Neural progenitor cell (in vitro differentiated cells): ENCODE data around the gene VWA8. TPM values are rescaled to one million over a fixed set of nuclear protein-coding genes. Genes with fewer than 3 reads are reported as not detected.

ENCODE experiments used
- DNase-seq: peaks from one replicate; pipeline ENCODE4 v3.0.0-alpha.2; 2016; ENCODE audit warnings: low spot score
- H2AFZ ChIP-seq: fragments of 200-600 bp; sonication (generic); replicated peaks from 2 replicates; pipeline ENCODE4 v1.6.1; 2016; ENCODE audit warnings: antibody characterized with exemption
- H3F3A ChIP-seq: fragments of 200-600 bp; sonication (generic); 2 replicates; pipeline ENCODE4 v1.6.1; 2016; ENCODE audit warnings: antibody characterized with exemption, low read depth
- H3K27ac ChIP-seq: fragments of 200-600 bp; sonication (generic); 2 replicates; pipeline ENCODE4 v1.5.1; 2016; ENCODE audit warnings: mild to moderate bottlenecking
- H3K27me3 ChIP-seq: fragments of 200-600 bp; sonication (generic); 2 replicates; pipeline ENCODE4 v1.6.1; 2016; ENCODE audit warnings: mild to moderate bottlenecking, moderate library complexity
- H3K36me3 ChIP-seq: fragments of 200-600 bp; sonication (generic); 2 replicates; pipeline ENCODE4 v1.5.1; 2016
- H3K4me1 ChIP-seq: fragments of 200-600 bp; sonication (generic); 2 replicates; pipeline ENCODE4 v1.6.1; 2016; ENCODE audit warnings: mixed run types
- H3K4me2 ChIP-seq: fragments of 200-600 bp; sonication (generic); 2 replicates; pipeline ENCODE4 v1.6.1; 2016
- H3K4me3 ChIP-seq: fragments of 200-600 bp; sonication (generic); 2 replicates; pipeline ENCODE4 v1.5.1; 2016
- H3K79me2 ChIP-seq: fragments of 200-600 bp; sonication (generic); 2 replicates; pipeline ENCODE4 v1.6.1; 2016; ENCODE audit warnings: low read depth
- H3K9ac ChIP-seq: fragments of 200-600 bp; sonication (generic); 2 replicates; pipeline ENCODE4 v1.6.1; 2016
- H3K9me3 ChIP-seq: fragments of 200-600 bp; sonication (generic); 2 replicates; pipeline ENCODE4 v1.5.1; 2016; ENCODE audit warnings: low read depth
- H4K20me1 ChIP-seq: fragments of 200-600 bp; sonication (generic); 2 replicates; pipeline ENCODE4 v1.6.1; 2016; ENCODE audit warnings: low read depth
- H3K27ac Mint-ChIP-seq: 3 replicates; pipeline ENCODE4 v1.8.0; 2021; ENCODE audit warnings: mixed read lengths
- H3K27me3 Mint-ChIP-seq: 2 replicates; pipeline ENCODE4 v1.8.0; 2022; ENCODE audit warnings: low read depth, mild to moderate bottlenecking, inconsistent platforms, moderate library complexity, mixed read lengths; ENCODE audit not compliant: insufficient read depth
- H3K36me3 Mint-ChIP-seq: 3 replicates; pipeline ENCODE4 v1.8.0; 2021; ENCODE audit warnings: mixed read lengths
- H3K4me1 Mint-ChIP-seq: 3 replicates; pipeline ENCODE4 v1.8.0; 2021; ENCODE audit warnings: mixed read lengths
- H3K4me3 Mint-ChIP-seq: 3 replicates; pipeline ENCODE4 v1.8.0; 2021; ENCODE audit warnings: mild to moderate bottlenecking, moderate library complexity, mixed read lengths
- H3K9me3 Mint-ChIP-seq: 3 replicates; pipeline ENCODE4 v1.8.0; 2020; ENCODE audit warnings: mixed read lengths
- EZH2 ChIP-seq: fragments of 200-600 bp; sonication (generic); IDR thresholded peaks from 2 replicates; pipeline ENCODE4 v1.6.1; 2017; ENCODE audit warnings: antibody characterized with exemption, mild to moderate bottlenecking, moderate library complexity
- EZH2phosphoT487 ChIP-seq: fragments of 200-600 bp; sonication (generic); IDR thresholded peaks from 2 replicates; pipeline ENCODE4 v1.6.1; 2017; ENCODE audit warnings: antibody characterized with exemption
- total RNA-seq: library from RNA; depleted of rRNA; stranded (reverse); fragments of >200 nt; gene quantifications from 2 replicates; pipeline ENCODE4 v1.2.3, GENCODE V29; 2015; ENCODE audit warnings: low replicate concordance
- TF ChIP-seq, protein P1 (sequence below): fragments of 200-600 bp; sonication (generic); IDR thresholded peaks from 2 replicates; pipeline ENCODE4 v1.5.1; 2017; ENCODE audit warnings: antibody characterized with exemption, mild to moderate bottlenecking

VWA8 gene
- total RNA-seq, 1 donor from 2014 or later: 12.6 TPM

DNA sequence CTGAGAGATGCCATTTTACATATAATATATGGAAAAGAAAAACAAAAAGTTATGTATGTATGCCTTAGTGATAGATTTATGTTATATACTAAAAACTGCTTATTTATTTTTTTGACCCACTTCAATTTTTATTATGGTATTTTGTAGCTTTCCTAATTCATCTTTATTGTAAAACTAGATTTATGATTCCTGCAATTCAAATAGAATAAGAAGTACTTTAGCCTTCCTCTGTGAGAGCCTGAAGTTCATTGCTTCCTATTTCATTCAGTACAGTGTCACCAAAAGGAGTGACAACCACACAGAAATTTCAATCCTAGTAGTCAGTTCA lies 345.4 kb downstream of the VWA8 start:
- H3K27ac Mint-ChIP-seq: no peak overlapping the region
- no peak overlapping the region for H3K4me2 ChIP-seq
- peaks cover 21% of the 10 kb centered on the region for H3K4me1 Mint-ChIP-seq

GRCh38 chr13:41614671-41615527 lies 346.0 kb downstream of the VWA8 start:
- peaks cover 19% of the 10 kb centered on the region for H3K36me3 Mint-ChIP-seq
- no peak overlapping the region for H3K9ac ChIP-seq

More for the DNA sequence above, 345.4 kb downstream of the VWA8 start:
- Histone ChIP-seq H4K20me1 (no peaks in the 10 kb centered on the region), H3K9me3 (no peaks in the 10 kb centered on the region), H3K36me3 (no peaks in the 10 kb centered on the region), H3K27ac (no peak overlapping the region), H3K27me3 (no peaks in the 10 kb centered on the region), H3K79me2 (no peaks in the 10 kb centered on the region), H3F3A (no peaks in the 10 kb centered on the region), H2AFZ (no peak overlapping the region), H3K9ac (no peak overlapping the region), H3K4me3 (no peak overlapping the region), H3K4me1 (peaks cover 5% of the 10 kb centered on the region)
- no peak for DNase-seq
- TF ChIP-seq EZH2phosphoT487: no peak
- no peak for TF ChIP-seq EZH2
- TF ChIP-seq, protein P1, sequence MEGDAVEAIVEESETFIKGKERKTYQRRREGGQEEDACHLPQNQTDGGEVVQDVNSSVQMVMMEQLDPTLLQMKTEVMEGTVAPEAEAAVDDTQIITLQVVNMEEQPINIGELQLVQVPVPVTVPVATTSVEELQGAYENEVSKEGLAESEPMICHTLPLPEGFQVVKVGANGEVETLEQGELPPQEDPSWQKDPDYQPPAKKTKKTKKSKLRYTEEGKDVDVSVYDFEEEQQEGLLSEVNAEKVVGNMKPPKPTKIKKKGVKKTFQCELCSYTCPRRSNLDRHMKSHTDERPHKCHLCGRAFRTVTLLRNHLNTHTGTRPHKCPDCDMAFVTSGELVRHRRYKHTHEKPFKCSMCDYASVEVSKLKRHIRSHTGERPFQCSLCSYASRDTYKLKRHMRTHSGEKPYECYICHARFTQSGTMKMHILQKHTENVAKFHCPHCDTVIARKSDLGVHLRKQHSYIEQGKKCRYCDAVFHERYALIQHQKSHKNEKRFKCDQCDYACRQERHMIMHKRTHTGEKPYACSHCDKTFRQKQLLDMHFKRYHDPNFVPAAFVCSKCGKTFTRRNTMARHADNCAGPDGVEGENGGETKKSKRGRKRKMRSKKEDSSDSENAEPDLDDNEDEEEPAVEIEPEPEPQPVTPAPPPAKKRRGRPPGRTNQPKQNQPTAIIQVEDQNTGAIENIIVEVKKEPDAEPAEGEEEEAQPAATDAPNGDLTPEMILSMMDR: no peak
- peaks cover 3% of the 10 kb centered on the region for H3K27me3 Mint-ChIP-seq
- H3K9me3 Mint-ChIP-seq: peaks cover 13% of the 10 kb centered on the region
- H3K4me3 Mint-ChIP-seq: no peak overlapping the region
- peaks cover 20% of the 10 kb centered on the region for H3K36me3 Mint-ChIP-seq

GRCh38 chr13:41613984-41614661 lies 346.8 kb downstream of the VWA8 start:
- DNase-seq: peak; percentile 16
- H2AFZ ChIP-seq: no peak overlapping the region

More at GRCh38 chr13:41614671-41615527, 346.0 kb downstream of the VWA8 start:
- Histone ChIP-seq H3K4me3 (no peak overlapping the region), H4K20me1 (no peaks in the 10 kb centered on the region), H3K27ac (no peak overlapping the region), H3K4me1 (peaks cover 5% of the 10 kb centered on the region), H2AFZ (no peak overlapping the region), H3K36me3 (no peaks in the 10 kb centered on the region), H3K79me2 (no peaks in the 10 kb centered on the region), H3K27me3 (no peaks in the 10 kb centered on the region), H3K9me3 (no peaks in the 10 kb centered on the region), H3K4me2 (no peak overlapping the region), H3F3A (no peaks in the 10 kb centered on the region)
- TF ChIP-seq EZH2 (no peak), EZH2phosphoT487 (no peak)
- TF ChIP-seq, protein P1: no peak
- no peak for DNase-seq
- peaks cover 21% of the 10 kb centered on the region for H3K4me1 Mint-ChIP-seq
- H3K9me3 Mint-ChIP-seq: peaks cover 9% of the 10 kb centered on the region
- H3K4me3 Mint-ChIP-seq: no peak overlapping the region
- peak overlapping the region; percentile 57 for H3K27ac Mint-ChIP-seq
- peaks cover 3% of the 10 kb centered on the region for H3K27me3 Mint-ChIP-seq

More at GRCh38 chr13:41613984-41614661, 346.8 kb downstream of the VWA8 start:
- no peak for TF ChIP-seq EZH2phosphoT487
- TF ChIP-seq, protein P1: no peak
- TF ChIP-seq EZH2: no peak
- Mint-ChIP-seq H3K9me3 (peaks cover 4% of the 10 kb centered on the region), H3K27me3 (no peaks in the 10 kb centered on the region), H3K36me3 (peaks cover 16% of the 10 kb centered on the region), H3K27ac (peak overlapping the region; percentile 64), H3K4me3 (no peak overlapping the region), H3K4me1 (peaks cover 21% of the 10 kb centered on the region)
- no peak overlapping the region for H3K27ac ChIP-seq
- no peak overlapping the region for H3K9ac ChIP-seq
- no peaks in the 10 kb centered on the region for H3F3A ChIP-seq
- no peaks in the 10 kb centered on the region for H3K27me3 ChIP-seq
- no peak overlapping the region for H3K4me2 ChIP-seq
- no peak overlapping the region for H3K4me3 ChIP-seq
- H3K4me1 ChIP-seq: peaks cover 5% of the 10 kb centered on the region
- no peaks in the 10 kb centered on the region for H3K36me3 ChIP-seq
- H4K20me1 ChIP-seq: no peaks in the 10 kb centered on the region
- H3K9me3 ChIP-seq: no peaks in the 10 kb centered on the region
- no peaks in the 10 kb centered on the region for H3K79me2 ChIP-seq
